Esophagus squamous epithelium (tissue), 5 donors: Measurements from ENCODE around the gene WDR6. TPM values are rescaled to one million over a fixed set of nuclear protein-coding genes. Genes with fewer than 3 reads are reported as not detected.
A peak's percentile ranks its signal among the peaks of the same experiment; 100 is the strongest.

Experiments used
- DNase-seq: peaks from one replicate; lab custom pipeline; 2025; lab: John Stamatoyannopoulos, UW
- H3K27ac ChIP-seq, 4 donors: fragments of 200-600 bp; sonication (generic); one replicate each; pipeline ENCODE4 v1.5.1; 2016 to 2019; ENCODE audit warnings: mild to moderate bottlenecking in 1 of 4
- H3K27me3 ChIP-seq, 4 donors: fragments of 200-600 bp; sonication (generic); 1 replicate in 3 of 4; 2 replicates in 1 of 4; pipeline versions ENCODE4 v1.5.1 to v1.6.0; 2017 to 2021; ENCODE audit warnings: antibody characterized with exemption in 1 of 4
- H3K36me3 ChIP-seq, 3 donors: fragments of 200-600 bp; sonication (generic); one replicate each; pipeline ENCODE4 v1.5.1; 2016 to 2019
- H3K4me1 ChIP-seq, 3 donors: fragments of 200-600 bp; sonication (generic); one replicate each; pipeline ENCODE4 v1.5.1; 2017 to 2019
- H3K4me3 ChIP-seq, 4 donors: fragments of 200-600 bp; sonication (generic); 1 replicate in 3 of 4; 2 replicates in 1 of 4; pipeline ENCODE4 v1.5.1; 2016 to 2019; ENCODE audit warnings: mild to moderate bottlenecking in 2 of 4, moderate library complexity in 1 of 4
- H3K9me3 ChIP-seq, 3 donors: fragments of 200-600 bp; sonication (generic); one replicate each; pipeline ENCODE4 v1.5.1; 2016 to 2019
- POLR2A ChIP-seq, 4 donors: fragments of 450-650 bp; IDR thresholded peaks; one replicate each; pipeline ENCODE4 v1.6.1; 2017; ENCODE audit warnings: antibody characterized with exemption in 4 of 4, mild to moderate bottlenecking in 4 of 4, moderate library complexity in 3 of 4
- WGBS, 2 donors: methylation state at CpG; one replicate each; pipeline ENCODE4 v1.1.5; 2018; 5-methylcytosine and 5-hydroxymethylcytosine counted together
- intact Hi-C: fragments of 100-400 bp; cut with DNase I; formaldehyde crosslinking; loops from one replicate; pipeline ENCODE4 v1.15.0; 2022
- total RNA-seq, 4 donors: library from RNA; depleted of rRNA; stranded (reverse); fragments of >200 nt; gene quantifications; one replicate each; pipeline ENCODE4 v1.1.0, GENCODE V29; 2016
- TF ChIP-seq, protein P1 (sequence below), 6 experiments: fragments of 450-650 bp in 4 of 6; fragments of 200-600 bp in 2 of 6; sonication (generic) in 2 of 6; IDR thresholded peaks; one replicate each; pipeline ENCODE4 v1.5.1; 2016 to 2019; ENCODE audit warnings: antibody characterized with exemption in 6 of 6, mild to moderate bottlenecking in 4 of 6, moderate library complexity in 4 of 6
- donor health status: DM: yes; HTN: yes; CAD: no.

The WDR6 gene
- total RNA-seq, 4 donors from 2014 or later, result 27.4 to 78.0 (median 37.6) TPM

DNA sequence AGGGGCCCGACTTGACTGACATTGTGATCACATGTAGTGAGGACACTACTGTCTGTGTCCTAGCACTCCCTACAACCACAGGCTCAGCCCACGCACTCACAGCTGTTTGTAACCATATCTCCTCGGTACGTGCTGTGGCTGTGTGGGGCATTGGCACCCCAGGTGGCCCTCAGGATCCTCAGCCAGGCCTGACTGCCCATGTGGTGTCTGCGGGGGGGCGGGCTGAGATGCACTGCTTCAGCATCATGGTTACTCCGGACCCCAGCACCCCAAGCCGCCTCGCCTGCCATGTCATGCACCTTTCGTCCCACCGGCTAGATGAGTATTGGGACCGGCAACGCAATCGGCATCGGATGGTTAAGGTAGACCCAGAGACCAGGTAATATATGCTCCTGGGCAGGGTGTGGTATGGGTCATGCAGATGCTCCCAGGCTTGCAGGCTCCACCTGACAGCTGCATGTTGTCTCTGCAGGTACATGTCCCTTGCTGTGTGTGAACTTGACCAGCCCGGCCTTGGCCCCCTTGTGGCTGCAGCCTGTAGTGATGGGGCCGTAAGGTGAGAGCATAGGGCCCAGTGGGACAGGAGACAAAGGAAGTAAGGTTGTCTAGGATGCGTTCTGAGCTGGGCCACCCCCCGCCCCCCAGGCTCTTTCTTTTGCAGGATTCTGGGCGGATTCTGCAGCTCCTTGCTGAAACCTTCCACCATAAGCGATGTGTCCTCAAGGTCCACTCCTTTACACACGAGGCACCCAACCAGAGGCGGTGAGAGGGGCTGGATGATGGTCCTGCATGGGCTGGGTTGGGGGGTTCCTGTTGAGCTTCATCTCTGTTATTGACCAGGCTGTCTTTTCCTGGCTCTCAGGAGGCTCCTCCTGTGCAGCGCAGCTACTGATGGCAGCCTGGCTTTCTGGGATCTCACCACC lies 6.8 kb downstream of the WDR6 start:
- H3K9me3 ChIP-seq, result no peaks in the 10 kb centered on the region
- WGBS, 2 donors, result 64 to 71% methylated on average over 10 to 15 of the region's 24 CpGs
- intact Hi-C loops, result no loop called here
- H3K4me1 ChIP-seq, result peaks cover 14 to 58% (median 19%) of the 10 kb centered on the region in 3 donors
- no peaks in the 10 kb centered on the region for H3K27me3 ChIP-seq
- H3K36me3 ChIP-seq, result peaks cover 11 to 60% (median 23%) of the 10 kb centered on the region in 3 donors
- no peak overlapping the region for H3K4me3 ChIP-seq
- no peak for TF ChIP-seq POLR2A (IDR thresholded peaks at IDR 0.05)
- TF ChIP-seq, protein P1, sequence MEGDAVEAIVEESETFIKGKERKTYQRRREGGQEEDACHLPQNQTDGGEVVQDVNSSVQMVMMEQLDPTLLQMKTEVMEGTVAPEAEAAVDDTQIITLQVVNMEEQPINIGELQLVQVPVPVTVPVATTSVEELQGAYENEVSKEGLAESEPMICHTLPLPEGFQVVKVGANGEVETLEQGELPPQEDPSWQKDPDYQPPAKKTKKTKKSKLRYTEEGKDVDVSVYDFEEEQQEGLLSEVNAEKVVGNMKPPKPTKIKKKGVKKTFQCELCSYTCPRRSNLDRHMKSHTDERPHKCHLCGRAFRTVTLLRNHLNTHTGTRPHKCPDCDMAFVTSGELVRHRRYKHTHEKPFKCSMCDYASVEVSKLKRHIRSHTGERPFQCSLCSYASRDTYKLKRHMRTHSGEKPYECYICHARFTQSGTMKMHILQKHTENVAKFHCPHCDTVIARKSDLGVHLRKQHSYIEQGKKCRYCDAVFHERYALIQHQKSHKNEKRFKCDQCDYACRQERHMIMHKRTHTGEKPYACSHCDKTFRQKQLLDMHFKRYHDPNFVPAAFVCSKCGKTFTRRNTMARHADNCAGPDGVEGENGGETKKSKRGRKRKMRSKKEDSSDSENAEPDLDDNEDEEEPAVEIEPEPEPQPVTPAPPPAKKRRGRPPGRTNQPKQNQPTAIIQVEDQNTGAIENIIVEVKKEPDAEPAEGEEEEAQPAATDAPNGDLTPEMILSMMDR (IDR thresholded peaks at IDR 0.05), result peak in 5 of 6 experiments; percentile 31 to 72 (median 47)
- DNase-seq, result no peak
- H3K27ac ChIP-seq, result no peak overlapping the region

DNA sequence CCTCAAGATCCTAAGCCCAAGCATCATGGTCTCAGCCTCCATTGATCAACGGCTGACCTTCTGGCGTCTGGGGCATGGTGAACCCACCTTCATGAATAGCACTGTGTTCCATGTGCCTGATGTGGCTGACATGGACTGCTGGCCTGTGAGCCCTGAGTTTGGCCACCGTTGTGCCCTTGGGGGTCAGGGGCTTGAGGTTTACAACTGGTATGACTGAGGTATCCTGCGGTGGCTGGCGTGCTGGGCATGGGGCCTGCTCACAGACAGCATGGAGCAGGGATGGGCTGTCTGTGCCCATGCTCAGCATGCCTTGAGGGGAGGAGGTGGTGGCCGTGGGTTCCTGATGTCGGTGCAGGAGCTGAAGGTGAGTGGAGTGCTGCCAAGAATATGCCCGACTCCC lies 7.9 kb downstream of the WDR6 start:
- TF ChIP-seq, protein P1 (IDR thresholded peaks at IDR 0.05), result no peak
- no peak for TF ChIP-seq POLR2A (IDR thresholded peaks at IDR 0.05)
- Histone ChIP-seq H3K9me3 (no peaks in the 10 kb centered on the region), H3K4me3 (no peak overlapping the region), H3K36me3 (peaks cover 11 to 59% (median 23%) of the 10 kb centered on the region in 3 donors), H3K27me3 (no peaks in the 10 kb centered on the region), H3K27ac (no peak overlapping the region), H3K4me1 (peaks cover 23 to 61% (median 30%) of the 10 kb centered on the region in 3 donors)
- intact Hi-C loops, result no loop called here
- 55 to 71% methylated on average over 2 to 7 of the region's 8 CpGs for WGBS, 2 donors
- no peak for DNase-seq

DNA sequence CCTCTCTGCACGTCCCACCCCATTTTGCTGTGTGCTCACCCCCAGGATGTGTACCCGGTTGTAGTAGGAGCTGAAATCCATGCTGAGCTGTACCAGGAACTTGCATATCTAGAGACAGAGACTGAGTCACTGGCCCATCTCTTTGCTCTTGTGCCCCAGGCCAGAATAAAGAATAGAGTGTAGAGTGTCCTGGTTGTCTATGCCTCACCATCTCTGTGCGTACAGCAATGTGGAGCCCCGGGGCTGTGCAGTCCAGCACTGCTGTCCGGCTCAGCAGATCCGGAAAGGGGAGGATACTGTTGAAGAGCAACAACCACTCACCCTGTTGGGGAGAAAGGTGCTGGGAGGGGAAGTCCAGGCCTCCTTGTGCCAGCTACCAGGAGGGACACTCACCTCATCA lies 8.6 kb downstream of the WDR6 start:
- Histone ChIP-seq H3K36me3 (peaks cover 11 to 59% (median 23%) of the 10 kb centered on the region in 3 donors), H3K4me3 (no peak overlapping the region), H3K4me1 (peaks cover 26 to 68% (median 36%) of the 10 kb centered on the region in 3 donors), H3K27ac (no peak overlapping the region), H3K9me3 (no peaks in the 10 kb centered on the region), H3K27me3 (no peaks in the 10 kb centered on the region)
- intact Hi-C loops, result no loop called here
- 73 to 80% methylated on average over 1 to 6 of the region's 6 CpGs for WGBS, 2 donors
- TF ChIP-seq POLR2A (IDR thresholded peaks at IDR 0.05), result no peak
- TF ChIP-seq, protein P1 (IDR thresholded peaks at IDR 0.05), result no peak
- DNase-seq, result no peak

DNA sequence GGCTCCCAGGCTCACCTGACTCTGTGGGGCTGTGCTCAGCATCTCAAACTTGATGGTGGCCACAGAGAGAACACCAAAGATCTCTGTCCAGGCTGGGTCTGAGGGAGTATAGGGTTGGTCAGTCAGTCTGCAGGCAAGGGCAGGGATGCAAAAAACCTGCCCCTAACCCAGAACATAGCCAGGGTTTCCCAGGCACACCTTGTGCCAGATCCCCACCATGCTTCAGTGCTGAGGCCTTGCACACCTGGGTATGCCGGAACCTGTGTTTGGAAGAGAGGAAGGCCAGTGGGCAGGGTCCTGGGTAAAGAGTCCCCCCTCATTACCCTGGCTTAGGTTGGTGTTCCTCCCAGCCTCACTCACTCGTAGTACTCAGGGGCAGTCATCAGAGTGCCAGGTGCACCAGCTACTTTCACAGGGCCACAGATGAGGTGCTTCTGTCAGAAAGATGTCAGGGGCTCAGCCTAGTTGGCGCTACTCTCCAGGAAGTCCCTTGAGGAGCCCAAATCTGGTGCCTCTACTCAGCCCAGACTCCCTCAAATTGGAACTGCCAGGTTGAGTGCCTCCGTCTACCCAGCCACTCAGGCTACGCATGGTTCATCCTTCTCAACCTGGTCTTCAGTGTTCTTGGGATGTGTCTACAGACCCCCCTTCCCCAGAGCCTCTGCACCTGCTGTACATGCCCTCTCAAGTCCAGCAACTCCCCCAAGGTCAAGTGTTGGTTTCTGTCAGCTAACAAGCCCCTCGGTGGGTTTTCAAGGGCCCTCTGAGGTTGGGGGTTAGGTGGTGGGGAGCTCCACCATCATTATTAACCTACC lies 9.4 kb downstream of the WDR6 start:
- no peak overlapping the region for H3K4me3 ChIP-seq

More for the DNA sequence above, 9.4 kb downstream of the WDR6 start:
- H3K36me3 ChIP-seq, result peaks cover 11 to 52% (median 23%) of the 10 kb centered on the region in 3 donors
- peaks cover 26 to 65% (median 36%) of the 10 kb centered on the region in 3 donors for H3K4me1 ChIP-seq
- H3K9me3 ChIP-seq, result no peaks in the 10 kb centered on the region
- peak overlapping the region in 1 of 4 donors; percentile 100 for H3K27ac ChIP-seq
- no peak for DNase-seq
- intact Hi-C loops, result no loop called here
- WGBS, 2 donors, result 83 to 86% methylated on average over 2 to 6 of the region's 6 CpGs
- TF ChIP-seq, protein P1 (IDR thresholded peaks at IDR 0.05), result no peak
- no peak for TF ChIP-seq POLR2A (IDR thresholded peaks at IDR 0.05)
- H3K27me3 ChIP-seq, result no peaks in the 10 kb centered on the region
